Measurements from ENCODE around the gene KCNMA1. TPM values are rescaled to one million over a fixed set of nuclear protein-coding genes. Genes with fewer than 3 reads are reported as not detected.

The KCNMA1 gene
- total RNA-seq, 4 donors from 2014 or later: 68.4 to 170 (median 119) TPM

- Histone ChIP-seq H3K4me1 (peaks cover 6 to 40% (median 24%) of the 10 kb centered on the region in 4 donors), H3K36me3 (no peaks in the 10 kb centered on the region), H3K9me3 (no peaks in the 10 kb centered on the region), H3K27ac (peak overlapping the region; percentile 15 to 70 (median 26)), H3K27me3 (no peaks in the 10 kb centered on the region), H3K4me3 (no peak overlapping the region)
- WGBS, 2 donors (ENCODE audit: low coverage in 1 of 2): 37 to 70% methylated on average over 2 to 6 of the region's 6 CpGs
- TF ChIP-seq POLR2A (IDR thresholded peaks at IDR 0.05) (no peak), POLR2AphosphoS5 (IDR thresholded peaks at IDR 0.05) (no peak)
- in situ Hi-C loops (cut with MboI; ENCODE audit: low pct_ligation_motif_present in 1 of 4, low pct_unique_long_range_greater_than_20kb in 1 of 4, low sequenced_read_pairs in 3 of 4): no loop called here
- intact Hi-C loops (cut with DNase I; ENCODE audit: low total_unique reads): no loop called here
- DNase-seq: no peak
These were observed 104.3 kb downstream of the KCNMA1 start for GRCh38 chr10:77533146-77533886.

- Histone ChIP-seq H3K4me1 (peaks cover 6 to 47% (median 24%) of the 10 kb centered on the region in 4 donors), H3K9me3 (no peaks in the 10 kb centered on the region), H3K4me3 (no peak overlapping the region), H3K36me3 (no peaks in the 10 kb centered on the region), H3K27ac (peak overlapping the region; percentile 32 to 70 (median 36)), H3K27me3 (no peaks in the 10 kb centered on the region)
- in situ Hi-C loops (cut with MboI; ENCODE audit: low pct_ligation_motif_present in 1 of 4, low pct_unique_long_range_greater_than_20kb in 1 of 4, low sequenced_read_pairs in 3 of 4): no loop called here
- intact Hi-C loops (cut with DNase I; ENCODE audit: low total_unique reads): no loop called here
- no peak for TF ChIP-seq POLR2A (IDR thresholded peaks at IDR 0.05)
- TF ChIP-seq CTCF (IDR thresholded peaks at IDR 0.05): no peak
- TF ChIP-seq EP300 (IDR thresholded peaks at IDR 0.05; ENCODE audit: low read depth): no peak
- TF ChIP-seq POLR2AphosphoS5 (IDR thresholded peaks at IDR 0.05): no peak
- 59 to 81% methylated on average over 3 to 12 of the region's 12 CpGs for WGBS, 2 donors (ENCODE audit: low coverage in 1 of 2)
- no peak for DNase-seq
These were observed 105.5 kb downstream of the KCNMA1 start for GRCh38 chr10:77532068-77532467.

GRCh38 chr10:77531441-77532001, 106.1 kb downstream of the KCNMA1 start:
- intact Hi-C loops (cut with DNase I; ENCODE audit: low total_unique reads) (no loop called here), in situ Hi-C loops (cut with MboI; ENCODE audit: low pct_ligation_motif_present in 1 of 4, low pct_unique_long_range_greater_than_20kb in 1 of 4, low sequenced_read_pairs in 3 of 4) (no loop called here)
- Histone ChIP-seq H3K9me3 (no peaks in the 10 kb centered on the region), H3K4me1 (peaks cover 6 to 53% (median 24%) of the 10 kb centered on the region in 4 donors), H3K27ac (peak overlapping the region; percentile 32 to 70 (median 36)), H3K27me3 (no peaks in the 10 kb centered on the region), H3K4me3 (no peak overlapping the region), H3K36me3 (no peaks in the 10 kb centered on the region)
- WGBS, 2 donors (ENCODE audit: low coverage in 1 of 2): 51% methylated on average over 10 of the region's 10 CpGs; no CpG with 5 or more reads in 1 of the 2 donors
- no peak for TF ChIP-seq POLR2AphosphoS5 (IDR thresholded peaks at IDR 0.05)
- DNase-seq: no peak

GRCh38 chr10:77530011-77530410, 107.6 kb downstream of the KCNMA1 start:
- H3K4me3 ChIP-seq: no peak overlapping the region
- peaks cover 6 to 49% (median 25%) of the 10 kb centered on the region in 4 donors for H3K4me1 ChIP-seq
- intact Hi-C loops (cut with DNase I; ENCODE audit: low total_unique reads) (no loop called here), in situ Hi-C loops (cut with MboI; ENCODE audit: low pct_ligation_motif_present in 1 of 4, low pct_unique_long_range_greater_than_20kb in 1 of 4, low sequenced_read_pairs in 3 of 4) (no loop called here)
- no peaks in the 10 kb centered on the region for H3K27me3 ChIP-seq
- DNase-seq: no peak
- H3K36me3 ChIP-seq: no peaks in the 10 kb centered on the region
- TF ChIP-seq POLR2A (IDR thresholded peaks at IDR 0.05) (no peak), EP300 (IDR thresholded peaks at IDR 0.05; ENCODE audit: low read depth) (no peak), POLR2AphosphoS5 (IDR thresholded peaks at IDR 0.05) (no peak), CTCF (IDR thresholded peaks at IDR 0.05) (no peak)
- H3K9me3 ChIP-seq: no peaks in the 10 kb centered on the region
- peak overlapping the region in 3 of 4 donors; percentile 9 to 70 (median 32) for H3K27ac ChIP-seq
- 74 to 80% methylated on average over 1 to 3 of the region's 3 CpGs for WGBS, 2 donors (ENCODE audit: low coverage in 1 of 2)

DNA sequence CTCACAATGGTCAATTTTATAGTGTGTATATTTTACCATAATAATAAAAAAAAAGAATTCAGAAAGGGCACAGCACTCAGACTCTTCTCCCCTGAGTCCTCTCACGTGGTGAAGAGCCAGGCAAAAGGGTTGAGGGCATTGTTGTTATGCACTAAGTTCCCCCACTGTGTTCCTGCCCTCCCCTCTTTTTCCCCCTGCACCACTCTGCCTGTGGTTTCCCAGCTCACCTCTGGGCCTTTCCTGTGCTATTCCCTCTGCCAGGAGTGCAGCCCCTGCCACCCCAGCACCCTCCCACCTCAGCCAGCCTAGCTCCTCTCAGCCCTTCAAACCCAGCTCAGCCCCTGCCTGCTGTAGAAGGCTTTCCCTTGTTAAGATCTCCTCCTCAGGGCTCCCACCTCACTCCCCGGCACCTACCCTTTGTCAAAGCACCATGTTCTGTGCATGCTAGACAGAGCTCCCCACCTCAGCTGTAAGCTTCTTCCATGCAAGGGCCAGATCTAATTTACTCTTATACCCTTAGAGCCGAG, 108.5 kb downstream of the KCNMA1 start:
- in situ Hi-C loops (cut with MboI; ENCODE audit: low pct_ligation_motif_present in 1 of 4, low pct_unique_long_range_greater_than_20kb in 1 of 4, low sequenced_read_pairs in 3 of 4): no loop called here

More for the DNA sequence above, 108.5 kb downstream of the KCNMA1 start:
- DNase-seq: no peak
- H3K27ac ChIP-seq: peak overlapping the region in 3 of 4 donors; percentile 9 to 70 (median 13)
- H3K9me3 ChIP-seq: no peaks in the 10 kb centered on the region
- no peaks in the 10 kb centered on the region for H3K36me3 ChIP-seq
- no peak overlapping the region for H3K4me3 ChIP-seq
- no peak for TF ChIP-seq EP300 (IDR thresholded peaks at IDR 0.05; ENCODE audit: low read depth)
- 70 to 75% methylated on average over 3 of the region's 3 CpGs for WGBS, 2 donors (ENCODE audit: low coverage in 1 of 2)
- H3K4me1 ChIP-seq: peaks cover 6 to 53% (median 21%) of the 10 kb centered on the region in 4 donors
- intact Hi-C loops (cut with DNase I; ENCODE audit: low total_unique reads): loop anchor here (10.0 kb wide), 1 partner anchor 106 kb away; the partner anchor contains the start of gene KCNMA1
- no peaks in the 10 kb centered on the region for H3K27me3 ChIP-seq
